Fibroblast of skin of right quadriceps (primary cell): ENCODE results near the gene NTN3.

Source experiments
- DNase-seq: peaks from one replicate; pipeline ENCODE4 v3.0.0-alpha.2; 2013

NTN3 gene

DNA sequence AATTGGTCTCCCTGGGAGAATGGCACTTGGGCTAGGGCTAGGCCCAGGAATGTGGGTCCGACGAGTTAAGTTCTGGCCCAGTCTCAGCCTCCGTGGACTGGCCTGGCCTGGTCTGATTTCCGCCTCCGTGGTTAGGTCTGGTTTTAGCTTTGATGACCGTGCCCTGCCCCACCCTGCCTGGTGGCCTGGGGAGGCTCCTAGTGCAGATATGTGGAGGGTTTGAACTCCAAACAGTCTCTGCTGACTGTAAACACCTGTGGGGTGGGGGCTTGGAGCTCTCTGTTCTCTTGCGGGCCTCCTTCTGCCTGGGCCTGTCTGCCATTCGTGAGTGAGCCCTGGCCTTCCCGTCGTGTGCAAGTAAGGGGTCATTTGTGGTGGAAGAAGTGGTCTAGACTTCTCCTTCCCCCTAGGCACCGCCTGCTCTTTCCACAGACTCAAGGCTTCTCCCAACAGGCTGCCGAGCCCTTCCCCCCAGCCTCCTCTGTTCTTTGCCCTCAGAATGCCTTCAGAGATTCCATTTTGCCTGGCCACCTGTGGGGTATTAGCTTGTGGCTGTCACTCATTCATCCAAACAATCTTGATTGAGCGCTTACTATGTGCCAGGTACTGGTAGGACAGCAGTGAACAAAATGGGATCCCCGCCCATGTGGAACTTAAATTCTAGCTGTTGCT is 44.2 kb downstream of the NTN3 start:
- DNase-seq = no peak

DNA sequence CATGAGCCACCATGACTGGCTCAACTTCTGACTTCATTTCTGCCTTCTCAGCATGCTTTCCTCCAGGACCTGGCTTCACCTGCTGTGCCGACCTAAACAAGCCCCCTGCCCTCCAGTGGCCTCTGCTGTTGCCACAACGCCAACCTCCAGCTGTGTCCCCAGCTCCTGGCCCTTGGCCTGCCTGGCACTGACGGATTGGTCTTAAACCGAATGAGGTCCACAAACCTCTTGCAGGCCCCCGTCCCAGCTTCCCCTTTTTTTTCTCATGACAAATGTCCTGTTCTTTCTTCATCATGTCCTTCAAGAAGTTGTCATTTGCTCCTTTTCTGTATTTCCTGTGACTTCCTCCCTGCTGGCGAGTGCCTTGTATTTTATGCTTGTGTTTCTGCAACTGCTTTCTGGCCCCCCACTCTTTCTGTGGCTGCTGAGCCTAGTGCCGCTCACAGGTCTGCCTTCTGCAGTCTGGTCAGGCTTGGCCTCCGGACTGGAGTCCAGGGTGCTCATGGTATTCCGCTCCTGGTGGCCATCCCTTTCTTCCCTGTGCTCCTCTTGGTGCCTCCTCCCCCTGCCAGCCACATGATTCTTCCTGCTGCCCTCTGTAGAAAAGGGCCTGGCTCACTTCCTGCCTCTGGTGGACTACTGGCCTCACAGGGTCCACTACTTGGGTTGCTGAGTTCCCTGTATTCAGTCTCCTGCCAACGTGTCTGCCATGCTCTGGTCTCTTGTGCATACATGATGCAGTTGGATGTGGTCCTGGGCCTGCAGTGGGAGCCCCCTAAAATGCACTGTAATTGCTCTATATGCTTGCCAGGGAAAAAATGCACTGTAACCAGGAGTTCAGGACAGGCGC is 45.5 kb downstream of the NTN3 start:
- no peak for DNase-seq

DNA sequence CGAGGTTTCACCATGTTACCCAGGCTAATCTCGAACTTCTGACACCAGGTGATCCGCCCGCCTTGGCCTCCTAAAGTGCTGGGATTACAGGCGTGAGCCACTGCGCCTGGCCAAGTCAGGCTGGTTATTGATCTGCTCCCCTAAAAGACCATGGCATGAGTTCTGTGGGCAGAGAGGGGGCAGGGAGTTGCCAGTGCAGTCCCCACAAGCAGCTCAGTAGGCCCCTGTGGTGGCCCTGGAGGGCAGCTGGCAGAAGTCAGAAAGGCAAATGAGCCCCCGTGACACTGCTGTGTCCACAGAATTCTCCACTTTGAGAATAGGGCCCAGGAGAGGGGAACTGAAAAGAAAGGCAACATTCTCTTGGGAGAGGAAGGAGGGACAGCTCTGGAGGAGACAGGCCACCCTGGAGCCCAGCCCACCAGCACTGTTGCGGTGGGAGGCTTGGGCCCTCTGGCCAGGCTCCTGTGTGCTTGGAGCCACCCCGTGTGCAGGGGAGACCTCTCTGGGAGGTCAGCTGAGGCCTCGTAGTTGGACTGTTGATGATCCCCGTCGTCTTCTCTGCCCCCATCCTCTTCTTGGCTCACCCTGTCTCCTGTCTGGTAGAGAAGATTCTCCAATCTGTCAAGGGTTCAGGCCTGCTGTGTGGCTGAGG is 47.0 kb downstream of the NTN3 start:
- DNase-seq = no peak

DNA sequence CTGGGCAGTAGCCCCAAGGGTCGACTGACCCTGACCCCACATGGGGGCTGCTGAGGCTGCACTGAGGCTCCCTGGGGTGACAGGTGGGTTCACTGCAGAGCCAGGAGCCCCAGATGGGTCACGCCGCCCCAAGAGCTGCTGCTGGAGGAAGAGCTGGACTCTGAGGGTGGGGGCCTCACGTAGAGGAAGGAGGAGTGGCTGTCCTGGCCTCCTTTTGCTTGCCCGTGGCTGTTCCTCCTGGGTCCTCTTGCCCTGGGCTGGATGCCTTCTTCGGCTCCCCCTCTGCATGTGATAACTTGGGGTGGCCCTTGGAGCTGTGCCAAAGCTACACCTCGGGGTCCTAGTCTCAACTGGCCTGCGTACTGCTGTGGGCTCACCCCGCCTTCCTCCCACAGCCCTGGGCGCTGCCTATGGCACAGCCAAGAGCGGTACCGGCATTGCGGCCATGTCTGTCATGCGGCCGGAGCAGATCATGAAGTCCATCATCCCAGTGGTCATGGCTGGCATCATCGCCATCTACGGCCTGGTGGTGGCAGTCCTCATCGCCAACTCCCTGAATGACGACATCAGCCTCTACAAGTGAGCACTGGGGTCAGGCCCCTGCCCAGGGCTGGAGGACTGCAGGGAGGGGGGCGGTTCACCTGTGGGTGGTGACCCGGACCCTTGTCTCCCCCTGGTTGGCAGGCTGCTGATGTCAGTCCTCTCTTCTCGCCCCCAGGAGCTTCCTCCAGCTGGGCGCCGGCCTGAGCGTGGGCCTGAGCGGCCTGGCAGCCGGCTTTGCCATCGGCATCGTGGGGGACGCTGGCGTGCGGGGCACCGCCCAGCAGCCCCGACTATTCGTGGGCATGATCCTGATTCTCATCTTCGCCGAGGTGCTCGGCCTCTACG is 48.0 kb downstream of the NTN3 start:
- no peak for DNase-seq

DNA sequence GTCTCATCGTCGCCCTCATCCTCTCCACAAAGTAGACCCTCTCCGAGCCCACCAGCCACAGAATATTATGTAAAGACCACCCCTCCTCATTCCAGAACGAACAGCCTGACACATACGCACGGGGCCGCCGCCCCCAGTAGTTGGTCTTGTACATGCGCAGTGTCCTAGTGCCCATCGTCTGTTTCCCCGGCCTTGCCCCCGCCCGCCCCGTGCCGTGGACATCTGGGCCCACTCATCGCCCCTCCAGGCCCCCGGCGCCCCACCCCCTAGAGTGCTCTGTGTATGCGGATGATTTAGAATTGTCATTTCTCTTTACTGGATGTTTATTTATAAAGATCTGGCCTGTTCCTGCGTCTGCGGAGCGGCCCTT is 48.6 kb downstream of the NTN3 start:
- no peak for DNase-seq

DNA sequence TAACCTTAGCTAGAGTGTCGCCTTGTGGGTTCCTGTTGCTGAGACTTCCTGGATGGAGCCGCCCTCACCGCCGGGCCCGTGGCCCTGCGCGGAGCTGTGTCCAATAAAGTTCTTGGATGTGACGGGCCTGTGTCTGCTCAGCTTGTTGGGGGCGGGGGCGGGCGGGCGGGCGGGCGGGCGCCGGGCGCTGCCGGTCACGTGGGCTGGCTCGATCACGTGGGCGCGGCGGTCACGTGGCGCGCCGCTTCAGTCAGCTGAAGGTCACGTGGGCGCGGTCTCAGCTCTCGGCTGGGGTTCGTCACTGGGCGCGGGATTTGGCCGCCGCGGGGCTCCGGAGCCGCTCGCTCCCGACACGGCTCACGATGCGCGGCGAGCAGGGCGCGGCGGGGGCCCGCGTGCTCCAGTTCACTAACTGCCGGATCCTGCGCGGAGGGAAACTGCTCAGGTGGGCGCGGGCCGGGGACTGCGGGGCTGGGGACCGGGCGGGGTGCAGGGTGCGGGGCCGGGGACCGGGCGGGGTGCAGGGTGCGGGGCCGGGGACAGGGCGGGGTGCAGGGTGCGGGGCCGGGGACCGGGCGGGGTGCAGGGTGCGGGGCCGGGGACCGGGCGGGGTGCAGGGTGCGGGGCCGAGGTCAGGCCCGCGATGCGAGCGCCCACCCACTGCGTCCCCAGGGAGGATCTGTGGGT is 49.1 kb downstream of the NTN3 start, which contains the start of gene AMDHD2:
TSS of gene AMDHD2 (plus strand) at position 275 of the 687 bp plus-strand sequence. CDS start at position 363, 88 bp downstream.
- DNase-seq = peak; percentile 91

DNA sequence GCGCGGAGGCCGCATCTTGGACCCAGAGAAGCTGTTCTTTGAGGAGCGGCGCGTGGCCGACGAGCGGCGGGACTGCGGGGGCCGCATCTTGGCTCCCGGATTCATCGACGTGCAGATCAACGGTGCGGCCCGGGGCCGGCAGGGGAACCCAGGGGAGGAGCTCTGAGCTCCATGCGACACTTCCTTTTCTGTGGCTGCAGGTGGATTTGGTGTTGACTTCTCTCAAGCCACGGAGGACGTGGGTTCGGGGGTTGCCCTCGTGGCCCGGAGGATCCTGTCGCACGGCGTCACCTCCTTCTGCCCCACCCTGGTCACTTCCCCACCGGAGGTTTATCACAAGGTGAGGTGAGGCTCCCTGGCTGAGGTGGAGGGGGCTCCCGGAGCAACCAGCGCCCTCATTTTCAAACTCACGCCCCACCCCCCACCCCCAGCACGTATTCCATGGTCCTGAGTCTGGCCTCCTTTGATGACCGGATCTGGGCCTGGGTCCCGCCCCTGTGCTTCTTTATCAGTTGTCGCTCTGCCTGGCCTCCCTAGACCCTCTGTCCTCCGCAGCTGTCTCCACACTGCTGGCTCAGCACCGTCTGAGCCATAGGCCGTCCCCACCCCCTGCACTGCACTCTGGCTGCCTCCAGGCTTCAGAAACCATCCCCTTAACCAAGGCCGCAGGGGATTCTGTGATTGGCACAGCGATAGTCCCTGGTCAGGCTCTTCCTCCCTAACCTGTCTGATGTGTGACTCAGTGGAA is 49.9 kb downstream of the NTN3 start:
- no peak for DNase-seq
